BLaER1 treated with 17β-estradiol and CSF1 and Interleukin-3, amounts not matched to agents 10 nM and 100 nM (cell line): Measurements from ENCODE around the gene INSIG2.
A peak's percentile ranks its signal among the peaks of the same experiment; 100 is the strongest.

Experiments used
- H3K27ac ChIP-seq, 11 experiments: shearing (Covaris generic); formaldehyde crosslinking; 2 replicates each; pipeline ENCODE4 v1.8.1; 2022
- H3K27me3 ChIP-seq, 11 experiments: shearing (Covaris generic); formaldehyde crosslinking; 2 replicates each; pipeline ENCODE4 v1.8.1; 2022
- H3K36me3 ChIP-seq, 11 experiments: shearing (Covaris generic); formaldehyde crosslinking; 2 replicates each; pipeline ENCODE4 v1.8.1; 2022
- H3K4me1 ChIP-seq, 10 experiments: shearing (Covaris generic); formaldehyde crosslinking; 2 replicates each; pipeline ENCODE4 v1.8.1; 2022
- H3K4me2 ChIP-seq, 11 experiments: shearing (Covaris generic); formaldehyde crosslinking; 2 replicates each; pipeline ENCODE4 v1.8.1; 2022
- H3K4me3 ChIP-seq, 10 experiments: shearing (Covaris generic); formaldehyde crosslinking; 2 replicates each; pipeline ENCODE4 v1.8.1; 2022
- H3K9ac ChIP-seq, 11 experiments: shearing (Covaris generic); formaldehyde crosslinking; 2 replicates each; pipeline ENCODE4 v1.8.1; 2022
- H3K9me3 ChIP-seq, 11 experiments: shearing (Covaris generic); formaldehyde crosslinking; replicated peaks in 1 of 11; 2 replicates each; pipeline ENCODE4 v1.8.1; 2022
- H4K20me1 ChIP-seq, 11 experiments: shearing (Covaris generic); formaldehyde crosslinking; 2 replicates each; pipeline ENCODE4 v1.8.1; 2022
- Cebpa-rat ChIP-seq, 11 experiments: shearing (Covaris generic); IDR thresholded peaks; 2 replicates each; pipeline ENCODE4 v1.8.1; 2022

Gene INSIG2

DNA sequence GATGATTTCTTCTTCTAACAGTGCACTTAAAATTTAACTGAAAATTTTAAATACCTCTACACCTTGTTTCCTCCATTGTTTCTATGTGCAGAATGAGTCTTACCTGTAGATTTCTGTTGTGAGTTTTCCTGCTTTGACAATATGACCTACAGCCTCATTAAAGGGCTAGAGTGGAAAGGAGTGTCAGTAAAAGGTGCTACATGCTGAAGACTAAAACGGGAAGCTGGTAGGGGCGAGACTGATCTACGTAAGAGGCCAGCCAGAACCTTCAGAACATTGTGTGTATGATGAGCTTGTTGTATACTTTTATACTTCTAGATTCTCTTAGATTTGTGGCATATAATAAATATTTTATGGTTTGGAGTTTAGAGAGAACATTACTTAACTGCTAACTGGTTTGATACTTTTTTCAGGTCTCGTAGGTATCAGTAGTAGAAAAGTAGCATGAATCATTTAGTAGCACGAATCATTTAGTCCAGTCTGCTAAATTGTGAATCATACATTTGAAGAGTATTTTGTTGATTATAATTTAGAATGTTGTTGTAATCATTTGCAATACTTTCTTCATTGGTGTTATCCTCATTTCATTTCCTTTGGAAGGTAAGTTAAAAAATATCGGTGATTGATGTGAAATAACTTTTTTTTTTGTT, 14.3 kb downstream of the INSIG2 start:
- Histone ChIP-seq H3K4me2 (no peak overlapping the region), H3K27me3 (no peaks in the 10 kb centered on the region), H3K27ac (no peak overlapping the region), H3K9me3 (no peaks in the 10 kb centered on the region), H3K9ac (no peak overlapping the region), H3K4me1 (peaks cover 7 to 59% (median 17%) of the 10 kb centered on the region in 10 experiments; a peak in 18 of 20 replicates), H4K20me1 (peaks cover 0 to 34% (median 7%) of the 10 kb centered on the region in 11 experiments; a peak in 9 of 22 replicates), H3K4me3 (no peak overlapping the region), H3K36me3 (peaks cover 53 to 99% (median 84%) of the 10 kb centered on the region in 11 experiments)
- no peak for TF ChIP-seq Cebpa-rat (IDR thresholded peaks at IDR 0.05)

- Histone ChIP-seq H3K36me3 (peaks cover 57 to 99% (median 88%) of the 10 kb centered on the region in 11 experiments), H4K20me1 (peaks cover 0 to 17% (median 0%) of the 10 kb centered on the region in 11 experiments; a peak in 5 of 22 replicates), H3K27me3 (no peaks in the 10 kb centered on the region), H3K4me1 (peaks cover 0 to 42% (median 5%) of the 10 kb centered on the region in 10 experiments; a peak in 10 of 20 replicates), H3K27ac (peak overlapping the region in 1 of 11 experiments; percentile 48; a peak in 3 of 22 replicates), H3K4me2 (peak overlapping the region in 6 of 11 experiments; percentile 2 to 75 (median 38); a peak in 9 of 22 replicates), H3K4me3 (no peak overlapping the region), H3K9me3 (no peaks in the 10 kb centered on the region), H3K9ac (0 out of 22 replicates have a peak overlapping the region, but pooled peaks of 1 of the 11 experiments have one; percentile 2)
- TF ChIP-seq Cebpa-rat (IDR thresholded peaks at IDR 0.05) = no peak
Measured at GRCh38 chr2:118103951-118104940, 16.0 kb downstream of the INSIG2 start.

DNA sequence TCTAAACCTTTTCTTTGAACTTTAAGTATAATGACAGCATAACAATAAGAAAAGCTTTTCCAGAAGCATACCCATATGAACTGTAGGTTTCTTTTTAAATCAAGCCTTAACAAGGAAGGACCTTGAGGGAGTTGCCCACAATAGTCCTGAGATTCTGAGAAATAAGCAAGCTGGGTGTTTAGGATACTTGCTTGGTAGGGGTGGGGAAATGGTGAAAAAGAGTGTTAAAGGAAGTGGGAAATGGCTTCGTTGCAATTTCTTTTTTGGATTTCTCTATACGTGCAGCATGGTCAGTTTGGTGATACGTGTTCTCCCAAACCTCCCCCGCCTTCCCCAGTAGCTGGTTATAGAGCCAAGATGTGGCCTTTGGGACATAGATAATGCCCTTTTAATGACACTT, 17.2 kb downstream of the INSIG2 start:
- Histone ChIP-seq H3K36me3 (peaks cover 55 to 99% (median 86%) of the 10 kb centered on the region in 11 experiments), H3K9me3 (no peaks in the 10 kb centered on the region), H4K20me1 (peaks cover 0 to 10% (median 0%) of the 10 kb centered on the region in 11 experiments; a peak in 3 of 22 replicates), H3K27ac (no peak overlapping the region), H3K4me2 (peak overlapping the region in 3 of 11 experiments; percentile 0 to 75 (median 48); a peak in 4 of 22 replicates), H3K4me1 (peaks cover 0 to 34% (median 5%) of the 10 kb centered on the region in 10 experiments; a peak in 10 of 20 replicates), H3K9ac (no peak overlapping the region), H3K4me3 (no peak overlapping the region), H3K27me3 (no peaks in the 10 kb centered on the region)
- no peak for TF ChIP-seq Cebpa-rat (IDR thresholded peaks at IDR 0.05)

- H3K4me3 ChIP-seq = no peak overlapping the region
- no peak for TF ChIP-seq Cebpa-rat (IDR thresholded peaks at IDR 0.05)
- H3K27ac ChIP-seq = no peak overlapping the region
- no peaks in the 10 kb centered on the region for H3K27me3 ChIP-seq
- peaks cover 0 to 10% (median 0%) of the 10 kb centered on the region in 11 experiments; a peak in 1 of 22 replicates for H4K20me1 ChIP-seq
- no peak overlapping the region for H3K9ac ChIP-seq
- peaks cover 0 to 34% (median 5%) of the 10 kb centered on the region in 10 experiments; a peak in 10 of 20 replicates for H3K4me1 ChIP-seq
- peaks cover 47 to 98% (median 83%) of the 10 kb centered on the region in 11 experiments for H3K36me3 ChIP-seq
- H3K9me3 ChIP-seq = no peaks in the 10 kb centered on the region
- no peak overlapping the region for H3K4me2 ChIP-seq
Measured at GRCh38 chr2:118106926-118107325, 18.7 kb downstream of the INSIG2 start.

- H4K20me1 ChIP-seq = no peaks in the 10 kb centered on the region; a peak in 1 of 22 replicates
- H3K27me3 ChIP-seq = no peaks in the 10 kb centered on the region
- no peaks in the 10 kb centered on the region for H3K9me3 ChIP-seq
- H3K4me1 ChIP-seq = peaks cover 0 to 16% (median 0%) of the 10 kb centered on the region in 10 experiments; a peak in 6 of 20 replicates
- peaks cover 39 to 74% (median 56%) of the 10 kb centered on the region in 11 experiments for H3K36me3 ChIP-seq
- TF ChIP-seq Cebpa-rat (IDR thresholded peaks at IDR 0.05) = no peak
- H3K27ac ChIP-seq = no peak overlapping the region
- H3K4me3 ChIP-seq = no peak overlapping the region
- H3K9ac ChIP-seq = no peak overlapping the region
- no peak overlapping the region for H3K4me2 ChIP-seq
Measured at GRCh38 chr2:118110310-118110709, 22.0 kb downstream of the INSIG2 start.

GRCh38 chr2:118110991-118111390, 22.7 kb downstream of the INSIG2 start:
- Histone ChIP-seq H3K9ac (no peak overlapping the region), H3K4me2 (no peak overlapping the region), H3K27ac (no peak overlapping the region), H3K4me3 (no peak overlapping the region), H3K27me3 (no peaks in the 10 kb centered on the region), H3K4me1 (peaks cover 0 to 10% (median 0%) of the 10 kb centered on the region in 10 experiments; a peak in 3 of 20 replicates), H3K36me3 (peaks cover 32 to 67% (median 51%) of the 10 kb centered on the region in 11 experiments), H4K20me1 (no peaks in the 10 kb centered on the region; a peak in 1 of 22 replicates), H3K9me3 (no peaks in the 10 kb centered on the region)
- TF ChIP-seq Cebpa-rat (IDR thresholded peaks at IDR 0.05) = no peak

DNA sequence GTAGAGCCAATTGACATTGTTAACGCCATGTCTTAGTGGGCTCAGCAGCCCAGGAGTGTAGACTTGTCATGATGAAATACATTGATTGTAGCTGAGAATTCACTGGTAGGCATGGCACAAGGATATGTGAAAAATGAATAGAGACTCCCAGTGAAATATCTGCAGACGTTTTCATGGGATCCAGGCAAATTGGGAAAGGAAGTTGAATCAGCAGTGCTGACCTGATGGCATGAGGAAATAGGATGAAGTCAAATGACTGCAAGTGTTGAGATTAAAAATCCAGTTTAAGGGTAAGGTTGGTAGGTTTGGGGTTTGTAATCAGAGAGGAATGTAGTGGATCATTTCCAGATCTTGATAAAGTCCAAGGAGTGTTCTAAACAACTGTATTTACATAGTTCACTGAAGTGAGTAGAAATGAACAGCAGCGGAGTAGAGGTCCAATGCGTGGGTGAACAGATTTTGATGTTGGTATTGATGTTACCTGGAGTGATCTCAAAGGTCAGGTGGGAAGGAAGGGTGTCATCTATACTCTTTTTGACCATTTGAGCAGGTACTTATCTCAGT, 24.6 kb downstream of the INSIG2 start:
- Histone ChIP-seq H3K9ac (no peak overlapping the region), H3K9me3 (no peaks in the 10 kb centered on the region), H3K4me3 (no peak overlapping the region), H3K4me1 (peaks cover 0 to 6% (median 0%) of the 10 kb centered on the region in 10 experiments; a peak in 2 of 20 replicates), H4K20me1 (no peaks in the 10 kb centered on the region; a peak in 1 of 22 replicates), H3K27ac (no peak overlapping the region), H3K36me3 (peaks cover 21 to 48% (median 33%) of the 10 kb centered on the region in 11 experiments; a peak in 20 of 22 replicates), H3K27me3 (no peaks in the 10 kb centered on the region), H3K4me2 (peak overlapping the region in 1 of 11 experiments; percentile 26; a peak in 1 of 22 replicates)
- TF ChIP-seq Cebpa-rat (IDR thresholded peaks at IDR 0.05) = no peak

- H3K4me1 ChIP-seq = peaks cover 0 to 15% (median 14%) of the 10 kb centered on the region in 10 experiments; a peak in 17 of 20 replicates
- H3K27me3 ChIP-seq = no peaks in the 10 kb centered on the region
- TF ChIP-seq Cebpa-rat (IDR thresholded peaks at IDR 0.05) = no peak
- no peak overlapping the region for H3K4me2 ChIP-seq
- no peak overlapping the region for H3K4me3 ChIP-seq
- no peak overlapping the region for H3K27ac ChIP-seq
- no peak overlapping the region for H3K9ac ChIP-seq
- peaks cover 4 to 28% (median 15%) of the 10 kb centered on the region in 11 experiments; a peak in 14 of 22 replicates for H3K36me3 ChIP-seq
- H4K20me1 ChIP-seq = no peaks in the 10 kb centered on the region; a peak in 1 of 22 replicates
- no peaks in the 10 kb centered on the region for H3K9me3 ChIP-seq
Measured at GRCh38 chr2:118114863-118115262, 26.6 kb downstream of the INSIG2 start.
